Astrocyte (in vitro differentiated cells and primary cell): ENCODE data around the gene APBB2. TPM values are rescaled to one million over a fixed set of nuclear protein-coding genes. Genes with fewer than 3 reads are reported as not detected.

Experiments
- DNase-seq: peaks from one replicate; pipeline ENCODE4 v3.0.0-alpha.2; 2010; ENCODE audit warnings: low read depth
- FAIRE-seq: peaks from 2 replicates; lab custom pipeline; 2011; peaks lifted over from hg19 to GRCh38; lab: Jason Lieb, UNC
- H2AFZ ChIP-seq: 2 replicates; pipeline ENCODE4 v1.6.0; 2012; ENCODE audit warnings: low read depth, low read length, inconsistent platforms
- H3K27ac ChIP-seq: 2 replicates; pipeline ENCODE4 v1.5.1; 2011; ENCODE audit warnings: low read depth, low read length, inconsistent platforms
- H3K27me3 ChIP-seq: 2 replicates; pipeline ENCODE4 v1.6.0; 2011; ENCODE audit warnings: low read length, inconsistent platforms; ENCODE audit not compliant: insufficient read depth
- H3K36me3 ChIP-seq: 2 replicates; pipeline ENCODE4 v1.5.1; 2011; ENCODE audit warnings: low read length, inconsistent platforms; ENCODE audit not compliant: insufficient read depth
- H3K4me1 ChIP-seq: 2 replicates; pipeline ENCODE4 v1.5.1; 2011; ENCODE audit warnings: low read length, inconsistent platforms; ENCODE audit not compliant: insufficient read depth
- H3K4me2 ChIP-seq: 2 replicates; pipeline ENCODE4 v1.6.0; 2012; ENCODE audit warnings: low read length, inconsistent platforms
- H3K4me3 ChIP-seq: 2 replicates; pipeline ENCODE4 v1.5.1; 2011; ENCODE audit warnings: low read depth, mild to moderate bottlenecking, low read length, inconsistent platforms; ENCODE audit not compliant: insufficient read depth
- H3K79me2 ChIP-seq: 2 replicates; pipeline ENCODE4 v1.6.0; 2012; ENCODE audit warnings: mild to moderate bottlenecking, low read length, inconsistent platforms; ENCODE audit not compliant: insufficient read depth
- H3K9ac ChIP-seq: 2 replicates; pipeline ENCODE4 v1.6.0; 2012; ENCODE audit warnings: mild to moderate bottlenecking, low read length, inconsistent platforms
- H3K9me3 ChIP-seq: 2 replicates; pipeline ENCODE4 v1.5.1; 2012; ENCODE audit warnings: low read depth, mild to moderate bottlenecking, low read length, inconsistent platforms; ENCODE audit not compliant: insufficient read depth
- H4K20me1 ChIP-seq: 2 replicates; pipeline ENCODE4 v1.6.0; 2012; ENCODE audit warnings: low read length, inconsistent platforms; ENCODE audit not compliant: insufficient read depth
- H3K27ac Mint-ChIP-seq: one replicate; pipeline ENCODE4 v1.8.0; 2021; ENCODE audit warnings: mild to moderate bottlenecking, mixed read lengths; ENCODE audit not compliant: unreplicated experiment
- H3K27me3 Mint-ChIP-seq: one replicate; pipeline ENCODE4 v1.8.0; 2021; ENCODE audit warnings: low read depth, mixed read lengths; ENCODE audit not compliant: unreplicated experiment
- H3K36me3 Mint-ChIP-seq: one replicate; pipeline ENCODE4 v1.8.0; 2021; ENCODE audit warnings: low read depth, mixed read lengths; ENCODE audit not compliant: unreplicated experiment
- H3K4me1 Mint-ChIP-seq: one replicate; pipeline ENCODE4 v1.8.0; 2021; ENCODE audit warnings: low read depth, mixed read lengths; ENCODE audit not compliant: unreplicated experiment
- H3K4me3 Mint-ChIP-seq: one replicate; pipeline ENCODE4 v1.8.0; 2021; ENCODE audit warnings: mild to moderate bottlenecking, moderate library complexity, mixed read lengths; ENCODE audit not compliant: unreplicated experiment
- H3K9me3 Mint-ChIP-seq: one replicate; pipeline ENCODE4 v1.8.0; 2021; ENCODE audit warnings: mild to moderate bottlenecking, mixed read lengths; ENCODE audit not compliant: unreplicated experiment
- EZH2 ChIP-seq: IDR thresholded peaks from 2 replicates; pipeline ENCODE4 v1.6.1; 2012; ENCODE audit warnings: mild to moderate bottlenecking, low read length, inconsistent platforms; ENCODE audit not compliant: insufficient read depth
- total RNA-seq: library from RNA; stranded (reverse); gene quantifications from 2 replicates; pipeline ENCODE4 v1.2.1, GENCODE V29; 2021
- TF ChIP-seq, protein P1 (sequence below): IDR thresholded peaks from 2 replicates; pipeline ENCODE4 v1.5.1; 2011; ENCODE audit warnings: low read depth, mild to moderate bottlenecking, inconsistent platforms, low read length, moderate library complexity; ENCODE audit not compliant: insufficient read depth

The APBB2 gene
- total RNA-seq, 1 donor from 2014 or later = 173 TPM

GRCh38 chr4:41202820-41203568 lies 11.3 kb downstream of the APBB2 start:
- Histone ChIP-seq H3K36me3 (peaks cover 3% of the 10 kb centered on the region), H4K20me1 (peaks cover 54% of the 10 kb centered on the region)
- DNase-seq = peak; percentile 51

GRCh38 chr4:41202356-41202755 lies 12.0 kb downstream of the APBB2 start:
- Histone ChIP-seq H3K9me3 (no peaks in the 10 kb centered on the region), H2AFZ (no peak overlapping the region), H3K27me3 (no peaks in the 10 kb centered on the region), H3K36me3 (peaks cover 3% of the 10 kb centered on the region), H4K20me1 (peaks cover 54% of the 10 kb centered on the region), H3K27ac (peak overlapping the region; percentile 31), H3K9ac (peak overlapping the region; percentile 47), H3K4me1 (peaks cover 36% of the 10 kb centered on the region), H3K4me2 (peak overlapping the region; percentile 36), H3K4me3 (no peak overlapping the region), H3K79me2 (peaks cover 100% of the 10 kb centered on the region)
- FAIRE-seq (no peak), DNase-seq (no peak)
- Mint-ChIP-seq H3K4me1 (peaks cover 82% of the 10 kb centered on the region), H3K4me3 (no peak overlapping the region), H3K36me3 (peaks cover 7% of the 10 kb centered on the region), H3K9me3 (no peaks in the 10 kb centered on the region), H3K27me3 (no peaks in the 10 kb centered on the region), H3K27ac (peak overlapping the region; percentile 63)
- TF ChIP-seq EZH2 = no peak
- TF ChIP-seq, protein P1, sequence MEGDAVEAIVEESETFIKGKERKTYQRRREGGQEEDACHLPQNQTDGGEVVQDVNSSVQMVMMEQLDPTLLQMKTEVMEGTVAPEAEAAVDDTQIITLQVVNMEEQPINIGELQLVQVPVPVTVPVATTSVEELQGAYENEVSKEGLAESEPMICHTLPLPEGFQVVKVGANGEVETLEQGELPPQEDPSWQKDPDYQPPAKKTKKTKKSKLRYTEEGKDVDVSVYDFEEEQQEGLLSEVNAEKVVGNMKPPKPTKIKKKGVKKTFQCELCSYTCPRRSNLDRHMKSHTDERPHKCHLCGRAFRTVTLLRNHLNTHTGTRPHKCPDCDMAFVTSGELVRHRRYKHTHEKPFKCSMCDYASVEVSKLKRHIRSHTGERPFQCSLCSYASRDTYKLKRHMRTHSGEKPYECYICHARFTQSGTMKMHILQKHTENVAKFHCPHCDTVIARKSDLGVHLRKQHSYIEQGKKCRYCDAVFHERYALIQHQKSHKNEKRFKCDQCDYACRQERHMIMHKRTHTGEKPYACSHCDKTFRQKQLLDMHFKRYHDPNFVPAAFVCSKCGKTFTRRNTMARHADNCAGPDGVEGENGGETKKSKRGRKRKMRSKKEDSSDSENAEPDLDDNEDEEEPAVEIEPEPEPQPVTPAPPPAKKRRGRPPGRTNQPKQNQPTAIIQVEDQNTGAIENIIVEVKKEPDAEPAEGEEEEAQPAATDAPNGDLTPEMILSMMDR = no peak

More at GRCh38 chr4:41202820-41203568, 11.3 kb downstream of the APBB2 start:
- Histone ChIP-seq H3K27me3 (no peaks in the 10 kb centered on the region), H3K79me2 (peaks cover 100% of the 10 kb centered on the region), H3K4me1 (peaks cover 39% of the 10 kb centered on the region), H3K4me2 (peak overlapping the region; percentile 36), H2AFZ (no peak overlapping the region), H3K27ac (peak overlapping the region; percentile 31), H3K4me3 (no peak overlapping the region), H3K9ac (peak overlapping the region; percentile 60), H3K9me3 (no peaks in the 10 kb centered on the region)
- TF ChIP-seq EZH2 = no peak
- TF ChIP-seq, protein P1 = no peak
- Mint-ChIP-seq H3K36me3 (peaks cover 5% of the 10 kb centered on the region), H3K4me1 (peaks cover 84% of the 10 kb centered on the region), H3K27ac (peak overlapping the region; percentile 63), H3K27me3 (no peaks in the 10 kb centered on the region), H3K4me3 (peak overlapping the region; percentile 41), H3K9me3 (no peaks in the 10 kb centered on the region)
- peak; percentile 17 for FAIRE-seq
